SK-N-SH (cell line): ENCODE results near the gene ITSN2.

Experiments used
- EP300 ChIP-seq, 2 experiments: IDR thresholded peaks; 2 replicates each; pipeline versions ENCODE4 v1.4.0 to v1.6.1; 2012; ENCODE audit warnings: borderline replicate concordance in 1 of 2, low read depth in 1 of 2, low read length in 1 of 2
- MEF2A ChIP-seq: IDR thresholded peaks from 2 replicates; pipeline ENCODE4 v1.4.0; 2012; ENCODE audit warnings: low read depth, borderline replicate concordance
- SMC3 ChIP-seq: IDR thresholded peaks from 2 replicates; pipeline ENCODE4 v1.6.1; 2012; ENCODE audit warnings: low read depth, low read length, improper control_type of control experiment
- TF ChIP-seq, protein P1 (sequence below): fragments of 200-600 bp; sonication (generic); IDR thresholded peaks from 2 replicates; pipeline ENCODE4 v1.6.1; 2017; ENCODE audit warnings: antibody characterized with exemption, mild to moderate bottlenecking, moderate library complexity

DNA sequence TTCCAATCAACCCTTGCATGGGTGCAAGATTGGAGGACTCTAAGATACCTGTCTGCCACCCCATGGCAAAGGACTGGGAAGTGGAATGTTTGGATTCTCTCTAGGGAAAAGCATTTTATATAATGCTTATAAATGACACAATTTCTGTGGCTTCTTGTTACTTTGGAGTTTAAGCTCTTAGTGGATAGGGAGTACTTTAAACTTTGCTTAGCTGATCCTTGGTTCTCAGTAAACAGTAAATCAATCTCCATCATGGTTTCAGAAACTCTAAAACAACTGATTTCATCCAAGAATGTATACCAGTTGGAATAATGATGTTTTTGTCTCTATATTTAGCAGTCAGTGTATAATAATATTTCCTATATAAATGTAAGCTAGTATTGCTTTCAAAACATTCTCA, 199.6 kb downstream of the ITSN2 start:
- TF ChIP-seq, protein P1, sequence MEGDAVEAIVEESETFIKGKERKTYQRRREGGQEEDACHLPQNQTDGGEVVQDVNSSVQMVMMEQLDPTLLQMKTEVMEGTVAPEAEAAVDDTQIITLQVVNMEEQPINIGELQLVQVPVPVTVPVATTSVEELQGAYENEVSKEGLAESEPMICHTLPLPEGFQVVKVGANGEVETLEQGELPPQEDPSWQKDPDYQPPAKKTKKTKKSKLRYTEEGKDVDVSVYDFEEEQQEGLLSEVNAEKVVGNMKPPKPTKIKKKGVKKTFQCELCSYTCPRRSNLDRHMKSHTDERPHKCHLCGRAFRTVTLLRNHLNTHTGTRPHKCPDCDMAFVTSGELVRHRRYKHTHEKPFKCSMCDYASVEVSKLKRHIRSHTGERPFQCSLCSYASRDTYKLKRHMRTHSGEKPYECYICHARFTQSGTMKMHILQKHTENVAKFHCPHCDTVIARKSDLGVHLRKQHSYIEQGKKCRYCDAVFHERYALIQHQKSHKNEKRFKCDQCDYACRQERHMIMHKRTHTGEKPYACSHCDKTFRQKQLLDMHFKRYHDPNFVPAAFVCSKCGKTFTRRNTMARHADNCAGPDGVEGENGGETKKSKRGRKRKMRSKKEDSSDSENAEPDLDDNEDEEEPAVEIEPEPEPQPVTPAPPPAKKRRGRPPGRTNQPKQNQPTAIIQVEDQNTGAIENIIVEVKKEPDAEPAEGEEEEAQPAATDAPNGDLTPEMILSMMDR: no peak
- TF ChIP-seq SMC3: no peak
- no peak for TF ChIP-seq MEF2A
- no peak for TF ChIP-seq EP300 (IDR thresholded peaks at IDR 0.05; ENCODE audit: borderline replicate concordance in 1 of 2, low read depth in 1 of 2, low read length in 1 of 2)
